ENCODE results near the gene PTAFR.
A peak's percentile ranks its signal among the peaks of the same experiment; 100 is the strongest.
"Not testable (repeated sequence)": the region's sequence is repeated elsewhere in the genome, so short reads cannot be mapped to it uniquely, and the experiment has no call there.

The PTAFR gene

GRCh38 chr1:28144203-28145135 is 32.0 kb downstream of the PTAFR start:
- peak; percentile 96 for DNase-seq (ENCODE audit: low read depth)
- H3K4me3 ChIP-seq (ENCODE audit: low read length) = no peak overlapping the region
- TF ChIP-seq, protein P1, sequence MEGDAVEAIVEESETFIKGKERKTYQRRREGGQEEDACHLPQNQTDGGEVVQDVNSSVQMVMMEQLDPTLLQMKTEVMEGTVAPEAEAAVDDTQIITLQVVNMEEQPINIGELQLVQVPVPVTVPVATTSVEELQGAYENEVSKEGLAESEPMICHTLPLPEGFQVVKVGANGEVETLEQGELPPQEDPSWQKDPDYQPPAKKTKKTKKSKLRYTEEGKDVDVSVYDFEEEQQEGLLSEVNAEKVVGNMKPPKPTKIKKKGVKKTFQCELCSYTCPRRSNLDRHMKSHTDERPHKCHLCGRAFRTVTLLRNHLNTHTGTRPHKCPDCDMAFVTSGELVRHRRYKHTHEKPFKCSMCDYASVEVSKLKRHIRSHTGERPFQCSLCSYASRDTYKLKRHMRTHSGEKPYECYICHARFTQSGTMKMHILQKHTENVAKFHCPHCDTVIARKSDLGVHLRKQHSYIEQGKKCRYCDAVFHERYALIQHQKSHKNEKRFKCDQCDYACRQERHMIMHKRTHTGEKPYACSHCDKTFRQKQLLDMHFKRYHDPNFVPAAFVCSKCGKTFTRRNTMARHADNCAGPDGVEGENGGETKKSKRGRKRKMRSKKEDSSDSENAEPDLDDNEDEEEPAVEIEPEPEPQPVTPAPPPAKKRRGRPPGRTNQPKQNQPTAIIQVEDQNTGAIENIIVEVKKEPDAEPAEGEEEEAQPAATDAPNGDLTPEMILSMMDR (IDR thresholded peaks at IDR 0.05; ENCODE audit: insufficient read depth, low read depth, low read length, missing control alignments) = no peak

- TF ChIP-seq, protein P1 (IDR thresholded peaks at IDR 0.05; ENCODE audit: insufficient read depth, low read depth, low read length, missing control alignments) = no peak
- no peak for DNase-seq (ENCODE audit: low read depth)
These were observed 32.8 kb downstream of the PTAFR start for GRCh38 chr1:28143496-28144202.

GRCh38 chr1:28141685-28142084 is 34.8 kb downstream of the PTAFR start:
- H3K4me3 ChIP-seq (ENCODE audit: low read length) = no peak overlapping the region
- no peak for DNase-seq (ENCODE audit: low read depth)
- TF ChIP-seq, protein P1 (IDR thresholded peaks at IDR 0.05; ENCODE audit: insufficient read depth, low read depth, low read length, missing control alignments) = no peak

More at GRCh38 chr1:28143496-28144202, 32.8 kb downstream of the PTAFR start:
- H3K4me3 ChIP-seq (ENCODE audit: low read length) = no peak overlapping the region

- H3K4me3 ChIP-seq (ENCODE audit: low read length); DNase-seq (ENCODE audit: low read depth): not testable (repeated sequence)
These were observed 36.6 kb downstream of the PTAFR start for GRCh38 chr1:28139866-28140265.

DNA sequence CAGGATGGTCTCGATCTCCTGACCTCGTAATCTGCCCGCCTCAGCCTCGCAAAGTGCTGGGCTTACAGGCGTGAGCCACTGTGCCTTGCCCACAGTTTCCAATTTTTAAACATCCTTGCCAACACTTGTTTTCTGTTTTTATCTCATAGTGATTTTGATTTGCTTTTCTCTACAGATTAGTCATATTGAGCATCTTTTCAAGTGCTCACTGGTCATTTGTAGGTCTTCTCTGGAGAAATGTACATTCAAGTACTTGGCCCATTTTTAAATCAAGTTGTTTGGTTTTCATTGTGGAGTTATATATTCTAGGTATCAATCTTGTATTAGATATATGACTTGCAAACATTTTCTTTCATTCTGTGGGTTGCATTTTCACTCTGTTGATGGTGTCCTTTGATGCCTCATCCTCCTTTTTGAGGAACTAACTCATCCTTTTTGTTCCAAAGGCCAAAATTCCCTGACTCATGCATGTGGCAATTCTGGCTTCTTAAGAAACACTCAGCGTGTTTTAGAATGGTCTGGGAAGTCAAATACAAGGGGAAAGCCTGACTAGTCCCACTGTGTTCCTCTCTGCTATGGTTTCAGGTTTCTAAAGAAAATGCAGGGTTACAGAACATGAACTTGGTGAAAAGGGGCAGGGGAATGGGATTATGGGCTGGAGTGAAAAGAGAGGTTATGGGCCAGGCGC is 37.3 kb downstream of the PTAFR start:
- DNase-seq (ENCODE audit: low read depth) = peak; percentile 82
- TF ChIP-seq, protein P1 (IDR thresholded peaks at IDR 0.05; ENCODE audit: insufficient read depth, low read depth, low read length, missing control alignments) = no peak
- no peak overlapping the region for H3K4me3 ChIP-seq (ENCODE audit: low read length)

DNA sequence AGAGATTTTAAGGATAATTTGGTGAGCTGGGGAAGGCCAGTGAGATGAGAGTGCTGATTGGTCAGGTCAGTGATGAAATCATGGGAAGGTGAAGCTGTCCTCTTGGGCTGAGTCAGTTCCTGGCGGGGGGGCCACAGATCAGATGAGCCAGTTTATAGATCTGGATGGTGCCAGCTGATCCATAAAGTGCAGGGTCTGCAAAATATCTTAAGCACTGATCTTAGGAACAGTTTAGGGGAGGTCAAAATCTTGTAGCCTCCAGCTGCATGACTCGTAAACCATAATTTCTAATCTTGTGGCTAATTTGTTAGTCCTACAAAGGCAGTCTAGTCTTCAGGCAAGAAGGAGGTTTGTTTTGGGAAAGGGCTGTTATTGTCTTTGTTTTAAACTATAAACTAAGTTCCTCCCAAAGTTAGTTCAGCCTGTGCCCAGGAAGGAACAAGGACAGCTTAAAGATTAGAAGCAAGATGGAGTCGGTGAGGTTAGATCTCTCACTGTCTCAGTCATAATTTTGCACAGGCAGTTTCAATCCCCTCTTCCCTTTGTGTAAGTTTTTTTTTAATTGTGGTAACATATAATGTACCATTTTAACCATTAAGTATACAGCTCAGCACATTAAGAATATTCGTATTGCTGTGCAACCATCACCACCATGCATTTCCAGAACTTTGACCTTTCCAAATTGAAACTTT is 39.4 kb downstream of the PTAFR start:
- H3K4me3 ChIP-seq (ENCODE audit: low read length) = no peak overlapping the region
- DNase-seq (ENCODE audit: low read depth) = peak; percentile 57
- TF ChIP-seq, protein P1 (IDR thresholded peaks at IDR 0.05; ENCODE audit: insufficient read depth, low read depth, low read length, missing control alignments) = no peak

Measured in epithelial cell of esophagus (primary cell).